ACHN (cell line): Measurements from ENCODE around the gene MAN1A1.

ENCODE experiments used
- DNase-seq: peaks from one replicate; pipeline ENCODE4 v3.0.0-alpha.2; 2015
- in situ Hi-C: cut with HindIII; loops from 2 replicates; pipeline ENCODE4 v1.10.0; 2017; ENCODE audit warnings: low sequenced_read_pairs, low pct_ligation_motif_present, low pct_unique_long_range_greater_than_20kb

MAN1A1 gene

GRCh38 chr6:119259027-119259426 lies 90.5 kb downstream of the MAN1A1 start:
- no peak for DNase-seq
- in situ Hi-C loops = no loop called here

GRCh38 chr6:119257726-119258125 lies 91.8 kb downstream of the MAN1A1 start:
- in situ Hi-C loops = no loop called here

GRCh38 chr6:119256978-119257462 lies 92.5 kb downstream of the MAN1A1 start:
- in situ Hi-C loops = no loop called here
- no peak for DNase-seq

More at GRCh38 chr6:119257726-119258125, 91.8 kb downstream of the MAN1A1 start:
- no peak for DNase-seq

- in situ Hi-C loops = no loop called here
Observed at GRCh38 chr6:119256392-119256791, 93.2 kb downstream of the MAN1A1 start.

GRCh38 chr6:119255492-119255891 lies 94.1 kb downstream of the MAN1A1 start:
- no peak for DNase-seq
- in situ Hi-C loops = no loop called here

More at GRCh38 chr6:119256392-119256791, 93.2 kb downstream of the MAN1A1 start:
- DNase-seq = no peak

- in situ Hi-C loops = no loop called here
- no peak for DNase-seq
Observed at GRCh38 chr6:119250036-119250435, 99.5 kb downstream of the MAN1A1 start.

DNA sequence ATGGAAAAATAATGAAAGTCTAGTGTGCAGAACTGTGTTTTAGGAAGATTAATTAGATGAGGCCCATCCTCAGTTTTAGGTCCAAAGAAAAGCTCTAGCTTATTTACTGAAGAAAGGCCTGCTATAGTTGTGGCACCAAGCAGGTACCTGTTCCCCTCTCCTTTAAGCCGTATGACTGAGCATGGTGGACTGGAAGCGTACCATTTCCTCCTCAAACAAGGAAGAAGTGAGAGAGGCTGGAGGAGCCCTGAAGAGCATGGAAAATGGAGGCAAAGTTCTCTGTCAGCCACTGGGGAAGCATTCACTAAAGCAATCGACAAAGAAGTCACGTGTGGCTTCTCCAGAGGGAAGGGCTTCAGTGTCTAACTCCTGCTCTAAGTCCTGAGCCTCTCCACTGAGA lies 100.2 kb downstream of the MAN1A1 start:
- in situ Hi-C loops = no loop called here
- no peak for DNase-seq

- DNase-seq = no peak
- in situ Hi-C loops = no loop called here
Observed at GRCh38 chr6:119247504-119247903, 102.1 kb downstream of the MAN1A1 start.

DNA sequence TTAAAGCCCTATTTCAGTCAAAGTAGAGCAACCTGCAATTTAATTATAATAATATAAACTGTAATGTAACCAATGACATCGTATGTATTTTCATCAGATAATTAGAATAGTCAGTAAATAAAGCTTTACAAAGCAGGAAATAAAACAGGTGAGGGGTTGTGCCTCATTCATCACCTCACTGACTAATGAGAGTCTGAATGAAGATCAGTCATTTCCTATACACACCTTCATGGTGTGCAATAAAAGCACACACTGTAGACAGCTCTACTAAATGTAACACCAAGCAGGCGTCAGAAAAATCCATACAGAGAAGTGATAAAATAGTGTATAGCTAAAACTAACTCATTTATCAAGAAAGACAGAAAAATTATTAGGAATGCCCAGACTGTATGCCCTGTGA lies 105.9 kb downstream of the MAN1A1 start:
- in situ Hi-C loops = no loop called here
- DNase-seq = no peak

DNA sequence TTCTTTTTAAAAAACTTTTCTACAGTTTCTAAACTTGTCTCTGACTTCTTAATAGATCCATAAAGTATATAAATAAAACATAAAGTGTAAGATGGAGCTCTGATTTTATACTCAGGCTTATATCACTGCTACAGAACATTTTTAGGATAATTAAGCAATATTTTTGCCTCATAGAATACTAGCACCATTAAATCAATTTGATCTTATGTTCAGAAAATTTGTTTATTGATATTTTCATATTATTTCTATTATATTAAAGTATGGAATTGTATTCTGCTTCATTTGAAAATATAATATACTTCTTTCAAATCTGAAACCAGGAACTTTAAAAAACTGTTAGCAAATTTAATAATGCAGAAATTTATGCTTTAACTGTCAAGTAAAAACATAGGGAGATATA lies 106.5 kb downstream of the MAN1A1 start:
- in situ Hi-C loops = no loop called here
- DNase-seq = no peak

DNA sequence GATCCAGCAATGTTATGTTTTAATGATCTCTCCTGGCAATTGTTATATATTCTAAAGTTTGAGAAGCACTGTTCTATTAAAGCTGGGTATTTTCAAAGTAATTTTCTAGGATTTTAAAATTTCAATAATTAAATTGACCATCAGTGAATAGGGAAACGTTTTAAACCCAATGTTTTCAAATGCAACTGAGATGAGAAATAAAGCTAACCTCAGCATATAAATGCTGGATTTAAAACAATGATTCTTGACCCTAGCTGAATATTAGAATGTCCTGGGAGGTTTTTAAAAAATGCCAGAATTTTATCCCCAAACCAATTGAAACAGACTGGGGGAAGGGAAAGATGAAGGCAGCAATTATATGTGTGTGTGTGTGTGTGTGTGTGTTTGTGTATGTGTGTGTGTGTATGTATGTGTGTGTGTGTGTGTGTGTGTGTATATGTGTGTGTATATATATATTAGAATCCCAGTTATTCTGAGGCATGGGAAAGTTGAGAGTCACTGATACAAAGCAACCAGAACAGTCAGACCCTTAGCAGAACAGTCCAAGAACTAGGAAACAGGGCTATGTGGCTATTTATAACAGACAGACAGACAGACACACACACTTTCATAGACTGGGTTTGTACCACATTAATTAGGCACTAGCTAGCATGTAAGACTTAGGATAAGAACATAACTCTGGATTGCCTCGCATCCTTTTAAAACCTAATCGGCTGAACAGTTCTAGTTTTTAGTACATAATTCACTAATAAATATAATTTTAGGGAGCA lies 107.8 kb downstream of the MAN1A1 start:
- in situ Hi-C loops = no loop called here
- DNase-seq = no peak

DNA sequence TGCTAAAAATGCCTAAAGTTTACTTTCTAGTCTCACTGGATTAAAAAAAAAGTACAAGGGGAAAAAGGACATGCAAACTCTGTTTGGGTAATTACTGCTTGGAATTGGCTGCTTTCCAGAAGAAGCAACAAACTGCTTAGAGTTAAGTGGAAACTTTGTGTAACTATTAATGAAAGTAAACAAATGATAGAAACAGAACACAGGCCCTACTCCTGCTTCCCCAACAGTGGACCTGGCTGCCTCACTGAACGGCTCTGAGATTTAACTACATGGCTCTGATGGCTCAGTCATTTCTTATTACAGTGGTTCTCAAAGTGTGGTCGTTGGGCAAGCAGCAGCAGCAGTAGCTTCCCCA lies 108.5 kb downstream of the MAN1A1 start:
- in situ Hi-C loops = no loop called here
- DNase-seq = no peak

GRCh38 chr6:119240257-119241110 lies 109.1 kb downstream of the MAN1A1 start:
- in situ Hi-C loops = no loop called here
- DNase-seq = peak; percentile 2

DNA sequence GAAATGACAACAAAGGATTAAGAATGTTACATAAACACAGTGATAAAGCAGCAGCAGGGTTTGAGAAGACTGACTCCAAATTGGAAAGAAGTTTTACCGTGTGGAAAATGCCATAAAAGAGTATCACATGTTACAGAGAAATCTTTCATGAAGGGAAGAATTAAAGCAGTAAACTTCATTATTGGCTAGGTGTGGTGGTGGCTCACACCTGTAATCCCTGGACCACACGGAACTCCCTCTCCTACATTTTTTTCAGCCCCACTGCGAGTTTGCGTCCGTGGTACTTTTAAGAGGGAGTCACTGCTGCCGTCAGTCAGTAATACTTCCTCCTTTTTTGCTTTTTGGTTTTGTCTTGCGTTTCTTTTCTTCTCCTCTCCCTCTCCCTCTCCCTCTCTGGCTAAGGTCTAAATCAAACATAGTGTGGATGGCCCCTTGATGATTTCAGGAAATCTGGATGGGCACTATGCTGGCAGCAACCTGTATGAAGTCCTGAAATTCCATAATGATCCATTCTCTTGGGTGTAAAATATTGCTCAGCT lies 112.3 kb downstream of the MAN1A1 start:
- DNase-seq = no peak
- in situ Hi-C loops = no loop called here

GRCh38 chr6:119234941-119235340 lies 114.6 kb downstream of the MAN1A1 start:
- in situ Hi-C loops = no loop called here
- DNase-seq = no peak

DNA sequence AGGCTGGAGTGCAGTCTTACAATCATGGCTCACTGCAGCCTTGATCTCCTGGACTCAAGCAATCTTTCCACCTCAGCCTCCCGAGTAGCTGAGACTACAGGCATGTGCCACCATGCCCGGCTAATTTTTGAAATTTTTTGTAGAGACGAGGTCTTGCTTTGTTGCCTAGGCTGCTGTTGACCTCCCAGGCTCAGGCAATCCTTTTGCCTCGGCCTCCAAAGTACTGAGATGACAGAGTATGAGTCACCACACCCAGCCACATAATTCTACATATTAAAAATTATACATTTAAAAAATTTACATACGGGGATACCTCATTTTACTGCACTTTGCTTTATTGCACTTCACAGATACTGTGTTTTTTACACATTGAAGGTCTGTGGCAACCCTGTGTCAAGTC lies 115.1 kb downstream of the MAN1A1 start:
- DNase-seq = no peak
- in situ Hi-C loops = no loop called here

GRCh38 chr6:119233312-119233984 lies 116.1 kb downstream of the MAN1A1 start:
- DNase-seq = no peak
- in situ Hi-C loops = no loop called here

DNA sequence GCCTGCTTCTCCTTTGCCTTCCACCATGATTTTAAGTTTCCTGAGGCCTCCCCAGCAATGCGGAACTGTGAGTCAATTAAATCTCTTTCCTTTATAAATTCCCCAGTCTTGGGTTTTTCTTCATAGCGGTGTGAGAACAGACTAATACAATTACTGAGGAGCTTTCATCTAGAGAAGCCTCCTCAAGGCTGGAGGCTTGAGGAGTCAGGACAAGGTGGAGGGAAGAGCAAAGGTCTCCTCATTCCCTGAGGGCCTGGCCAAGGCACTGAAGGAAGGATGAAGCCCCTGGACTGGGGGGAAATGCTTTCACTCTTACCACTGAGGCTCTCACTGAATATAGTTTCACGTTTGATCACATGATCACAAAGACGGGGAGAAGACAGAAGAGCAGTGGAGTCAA lies 118.2 kb downstream of the MAN1A1 start:
- in situ Hi-C loops = no loop called here
- DNase-seq = no peak

DNA sequence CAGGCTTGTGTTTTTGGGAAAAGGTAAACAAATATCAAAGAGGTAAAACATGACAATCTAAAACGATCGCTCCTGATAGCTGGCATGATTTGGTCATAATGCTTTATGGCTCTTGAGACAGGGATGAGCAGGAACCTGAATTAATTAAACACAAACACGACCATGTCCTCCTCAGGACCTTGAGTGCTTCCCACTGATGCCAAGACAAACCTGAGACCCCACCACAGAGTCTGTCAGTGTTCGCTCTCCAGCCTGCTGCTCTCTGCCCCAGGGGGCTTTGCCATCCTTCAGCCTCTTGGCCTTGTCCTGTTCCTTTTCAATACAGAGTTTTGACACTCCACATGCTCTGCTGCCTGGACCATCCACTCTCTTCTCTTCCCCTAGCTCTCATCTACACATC lies 119.4 kb downstream of the MAN1A1 start:
- in situ Hi-C loops = no loop called here
- DNase-seq = no peak
